Fibroblast of skin of left biceps (primary cell): Measurements from ENCODE around the gene HSD11B1.
A peak's percentile ranks its signal among the peaks of the same experiment; 100 is the strongest.

Experiments used
- DNase-seq, 2 experiments: peaks; one replicate each; pipeline ENCODE4 v3.0.0-alpha.2; 2013; ENCODE audit warnings: low read depth in 2 of 2

Gene HSD11B1

DNA sequence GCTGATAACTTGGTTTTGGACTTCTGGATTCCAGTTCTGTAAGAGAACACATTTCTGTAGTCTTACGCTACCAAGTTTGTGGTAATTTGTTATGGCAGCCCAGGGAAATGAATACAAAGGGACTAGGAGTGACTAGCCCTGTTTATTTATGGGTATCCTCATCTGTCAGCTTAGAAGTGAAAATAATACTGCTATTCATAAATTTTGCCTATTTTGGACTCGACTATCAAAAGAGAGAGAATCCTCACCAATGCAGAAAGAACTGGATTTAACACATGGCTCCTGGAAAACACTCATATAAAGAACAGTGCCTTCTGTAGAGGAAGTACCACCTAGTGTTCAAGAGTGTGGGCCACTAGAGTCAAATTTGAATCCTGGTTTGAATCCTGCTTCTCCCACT lies 22.6 kb downstream of the HSD11B1 start:
- DNase-seq: no peak

DNA sequence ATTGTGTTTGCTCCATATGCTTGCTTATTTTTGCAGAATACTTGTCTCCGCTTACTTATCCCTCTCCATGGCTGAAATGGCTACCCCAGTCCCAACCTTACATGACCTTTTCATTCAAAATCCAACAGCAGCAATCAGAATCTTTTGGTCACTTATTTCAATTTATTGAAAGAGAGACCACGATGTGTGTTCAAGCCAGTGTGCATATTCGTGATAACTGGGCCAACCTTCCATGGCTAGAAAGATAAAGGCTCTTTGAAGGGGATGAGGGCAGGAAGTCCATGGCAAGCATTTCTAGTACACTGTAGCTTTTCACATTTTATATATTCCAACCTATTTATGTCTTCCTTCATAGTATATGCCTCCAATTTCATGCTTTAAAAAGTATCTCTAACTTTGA lies 23.1 kb downstream of the HSD11B1 start:
- DNase-seq: no peak

DNA sequence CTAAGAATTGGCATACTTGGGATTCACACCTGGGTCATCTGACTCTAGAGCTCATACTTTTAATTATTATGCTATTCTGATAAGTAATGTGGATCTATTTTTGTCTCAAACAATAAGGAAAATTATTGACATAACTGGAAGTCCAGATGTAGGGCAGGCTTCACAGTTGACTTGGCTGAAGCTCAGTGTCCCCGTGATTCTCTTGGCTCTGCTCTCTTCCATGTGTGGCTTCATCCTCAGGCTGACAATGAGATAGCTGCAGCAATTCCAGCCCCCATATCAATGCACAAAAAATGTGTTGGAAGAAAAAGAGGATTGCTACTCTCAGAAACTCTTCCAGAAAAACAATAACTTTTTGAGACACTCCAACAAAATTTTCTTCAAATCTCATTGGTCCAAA lies 23.8 kb downstream of the HSD11B1 start:
- DNase-seq: no peak

DNA sequence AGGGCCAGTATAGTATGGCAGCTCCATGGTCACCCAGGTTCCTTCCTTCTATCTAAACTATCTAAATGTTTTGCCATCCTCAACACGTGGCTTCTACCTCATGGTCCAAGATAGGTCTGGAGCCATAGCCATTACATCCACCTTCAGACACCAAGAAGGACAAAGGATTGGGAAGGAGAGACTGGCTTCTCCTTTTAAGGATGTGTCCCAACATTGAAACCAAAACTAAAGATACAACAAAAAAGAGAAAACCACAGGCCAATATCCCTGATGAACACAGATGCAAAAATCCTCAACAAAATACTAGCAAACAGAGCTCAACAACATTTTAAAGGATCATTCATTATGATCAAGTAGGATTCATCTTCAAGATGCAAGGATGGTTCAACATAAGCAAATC lies 24.8 kb downstream of the HSD11B1 start:
- no peak for DNase-seq

DNA sequence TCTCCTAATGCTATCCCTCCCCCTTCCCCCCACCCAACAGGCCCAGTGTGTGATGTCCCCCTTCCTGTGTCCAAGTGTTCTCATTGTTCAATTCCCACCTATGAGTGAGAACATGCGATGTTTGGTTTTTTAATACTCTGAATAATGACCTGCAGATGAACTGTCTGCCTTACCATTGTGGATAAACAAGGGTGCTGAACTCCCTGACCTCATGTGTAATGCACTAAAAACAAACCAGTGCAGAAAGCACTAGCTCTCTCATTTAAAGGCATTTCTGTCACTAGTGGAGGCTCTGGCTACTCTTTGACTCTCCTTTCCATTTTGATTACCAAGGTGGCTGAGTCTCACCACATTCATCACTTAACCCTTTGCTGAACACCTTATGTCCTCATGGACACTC lies 28.1 kb downstream of the HSD11B1 start:
- DNase-seq: no peak

DNA sequence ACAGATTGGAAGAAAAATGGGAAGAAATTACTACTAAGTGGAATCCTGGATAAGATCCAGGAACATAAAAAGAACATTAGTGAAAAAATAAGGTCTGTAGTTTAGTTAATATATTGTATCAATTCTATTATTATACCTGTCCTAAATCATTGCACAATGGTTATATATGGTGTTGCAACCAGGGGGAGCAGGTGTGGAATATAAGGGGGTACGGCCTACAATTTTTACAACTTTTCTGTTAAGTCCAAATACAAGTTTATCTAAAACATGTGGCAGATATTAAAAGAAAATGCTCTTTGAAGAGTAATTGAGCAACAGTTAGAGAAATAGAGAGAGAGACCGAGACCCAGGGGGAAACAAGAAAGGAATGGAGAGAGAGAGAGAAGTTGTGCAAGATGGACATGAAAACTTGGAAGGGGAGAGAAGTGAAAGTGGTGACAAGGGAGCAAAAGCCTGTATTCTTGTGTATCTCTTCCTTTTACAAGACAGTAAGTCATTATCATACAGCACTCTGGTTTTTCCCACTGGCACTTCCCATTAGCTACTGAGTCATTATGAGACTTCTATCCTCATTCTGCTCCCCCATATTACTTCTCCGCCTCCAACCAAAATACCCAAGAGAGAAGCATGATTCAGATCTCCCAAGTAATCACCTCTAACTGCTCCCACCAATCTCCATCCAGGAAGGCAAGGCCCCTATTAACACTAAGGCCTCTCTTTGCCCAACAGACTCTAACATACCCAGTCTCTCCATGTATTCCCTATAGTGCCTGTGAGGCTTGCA lies 29.0 kb downstream of the HSD11B1 start:
- no peak for DNase-seq

DNA sequence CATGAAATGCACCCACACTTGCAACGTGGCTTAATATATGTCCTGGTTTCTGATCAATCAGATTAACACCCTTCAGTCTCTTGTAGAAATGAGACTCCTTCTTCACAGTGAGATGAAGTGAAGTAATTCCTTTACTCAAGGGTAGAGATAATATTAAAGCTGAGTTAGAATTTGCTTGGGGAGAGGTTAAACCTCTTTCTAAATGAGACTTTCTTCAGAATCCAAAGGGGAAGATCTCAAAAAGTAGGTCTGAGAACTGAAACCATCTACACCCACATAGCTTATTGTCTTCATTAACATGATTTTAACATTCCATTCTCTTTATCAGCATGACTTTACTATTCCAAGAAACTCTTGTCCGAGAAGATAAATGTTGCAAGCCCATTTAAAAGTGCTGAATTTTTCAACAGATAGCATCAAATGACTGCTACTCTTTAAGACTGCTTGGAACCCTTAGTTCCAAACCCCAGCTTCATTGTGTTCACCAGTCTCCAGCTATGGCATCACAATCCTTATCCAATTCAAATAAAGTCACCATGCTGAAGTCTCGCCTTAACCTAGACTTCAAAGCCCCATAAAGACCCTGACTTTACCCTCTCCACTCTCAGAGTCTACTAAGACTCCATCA lies 32.0 kb downstream of the HSD11B1 start:
- no peak for DNase-seq

DNA sequence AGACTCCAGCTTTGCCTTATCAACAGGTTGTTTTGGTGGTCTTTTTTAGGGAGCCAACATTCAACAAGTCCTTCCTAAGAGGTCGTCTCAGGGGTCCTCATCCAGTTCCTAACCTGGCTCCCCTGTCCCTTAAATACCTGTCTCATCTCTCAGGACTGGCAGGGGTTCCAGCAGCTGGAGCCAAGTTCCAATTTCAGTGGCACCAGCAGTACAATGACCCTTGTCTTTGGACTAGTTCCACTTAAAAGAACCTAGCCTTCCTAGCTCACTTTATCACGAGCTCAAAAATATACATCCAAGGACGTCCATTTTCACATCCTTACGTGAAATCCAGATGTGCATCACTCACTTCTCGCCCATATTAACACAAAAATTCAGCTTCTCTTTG lies 32.5 kb downstream of the HSD11B1 start:
- DNase-seq: no peak

DNA sequence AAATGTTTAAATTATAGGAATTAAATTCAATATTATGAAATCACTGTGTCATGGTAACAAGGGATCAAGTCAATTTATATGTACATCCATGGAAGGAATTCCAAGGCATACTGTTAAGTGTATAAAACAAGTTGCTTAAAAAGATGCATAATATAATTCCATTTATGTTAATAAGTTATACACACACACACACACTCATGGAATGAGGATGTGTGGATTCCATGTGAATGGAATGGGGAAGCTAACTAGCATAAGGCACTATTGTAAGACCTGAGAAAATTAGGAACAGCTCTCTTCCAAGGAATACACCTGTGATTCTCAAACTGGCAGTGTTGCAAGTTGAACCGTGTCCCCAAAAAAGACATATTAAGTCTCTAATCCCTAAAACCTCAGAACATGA lies 33.6 kb downstream of the HSD11B1 start:
- DNase-seq: no peak

DNA sequence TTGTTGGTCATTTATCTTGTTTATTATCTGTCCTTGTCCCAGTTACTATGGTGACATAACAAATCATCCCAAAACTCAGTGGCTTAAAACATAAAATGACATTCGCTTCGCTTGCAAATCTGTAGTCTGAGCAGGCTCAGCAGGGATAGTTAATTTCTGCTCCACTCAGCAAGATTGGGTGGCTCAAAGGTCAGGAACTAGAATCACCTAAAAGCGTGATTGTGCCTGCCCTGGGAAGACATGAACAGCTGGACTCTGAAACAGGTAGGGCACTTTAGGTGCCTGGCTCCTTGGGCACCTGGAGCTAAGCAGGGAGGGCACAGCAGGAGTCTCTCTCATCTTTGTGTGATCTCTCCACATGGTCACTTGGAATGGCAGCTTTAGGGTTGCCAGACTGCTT lies 36.5 kb downstream of the HSD11B1 start:
- no peak for DNase-seq

DNA sequence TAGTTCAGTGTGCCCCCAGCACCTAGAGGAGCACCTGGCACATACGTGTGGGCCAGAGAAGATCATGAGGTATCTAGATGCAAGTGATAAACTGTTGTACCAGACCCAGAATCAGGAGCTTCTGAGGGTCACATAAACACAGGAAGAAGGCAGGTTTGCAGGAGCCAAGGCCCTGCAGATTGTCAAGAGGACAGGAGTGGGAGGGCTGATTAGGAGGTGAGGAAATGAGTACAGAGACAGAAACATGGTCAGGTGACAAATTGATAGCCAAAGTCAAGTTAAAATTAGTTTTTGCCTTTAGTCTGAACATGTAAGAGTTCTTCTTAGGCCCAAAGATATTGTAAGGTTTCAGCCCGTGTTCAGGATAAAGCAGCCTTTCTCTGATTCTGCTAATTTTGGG lies 37.2 kb downstream of the HSD11B1 start:
- DNase-seq: no peak

DNA sequence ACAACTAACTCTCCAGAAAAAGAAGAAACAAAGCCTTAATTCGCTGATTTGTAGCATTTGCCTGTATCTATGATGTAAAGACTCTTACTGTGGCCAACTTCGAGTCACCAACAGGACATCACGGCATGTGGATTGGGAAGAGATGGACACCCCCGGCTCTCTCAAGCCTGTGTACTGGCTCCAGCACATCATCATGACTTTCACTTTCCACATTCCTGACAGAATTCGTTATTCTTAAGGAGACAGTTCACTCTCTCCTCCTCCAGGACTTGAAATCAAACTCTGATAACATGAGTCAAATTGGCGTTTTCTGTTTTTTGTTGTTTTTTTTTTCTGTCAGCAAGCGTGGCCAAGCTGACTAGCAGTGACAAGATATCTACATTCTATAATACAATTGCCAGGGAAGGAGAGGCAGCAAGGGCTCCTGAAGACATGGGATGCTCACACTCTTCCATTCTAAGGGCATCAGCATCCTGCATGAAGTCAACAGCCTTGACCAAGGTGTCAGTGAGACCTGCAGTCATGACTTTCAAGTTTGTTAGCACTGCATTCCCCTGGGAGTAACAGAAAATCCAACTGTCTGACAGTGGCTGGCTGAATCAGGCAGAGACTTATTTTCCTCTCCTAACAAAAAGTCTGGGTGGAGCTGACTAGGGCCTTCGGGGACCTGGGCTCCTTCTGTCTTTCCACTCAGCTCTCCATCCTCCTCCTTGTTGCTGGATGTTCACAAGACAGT lies 37.9 kb downstream of the HSD11B1 start:
- DNase-seq: no peak

DNA sequence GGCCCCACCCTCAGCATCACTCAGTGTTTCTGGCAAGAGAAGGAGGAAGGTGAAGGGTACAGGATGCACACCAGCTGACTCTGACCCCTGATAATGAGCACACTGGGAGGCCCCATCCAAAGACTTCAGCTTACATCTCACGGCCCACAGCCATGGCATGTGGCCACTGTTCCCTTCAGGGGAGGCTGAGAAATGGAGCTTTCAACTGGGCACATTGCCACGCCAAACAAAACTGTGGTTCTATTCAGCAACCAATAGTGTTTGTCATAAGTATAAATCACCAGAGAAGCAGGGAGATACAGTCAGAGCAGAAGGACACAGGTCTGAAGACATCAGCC lies 38.5 kb downstream of the HSD11B1 start:
- peak; percentile 16 to 29 for DNase-seq

DNA sequence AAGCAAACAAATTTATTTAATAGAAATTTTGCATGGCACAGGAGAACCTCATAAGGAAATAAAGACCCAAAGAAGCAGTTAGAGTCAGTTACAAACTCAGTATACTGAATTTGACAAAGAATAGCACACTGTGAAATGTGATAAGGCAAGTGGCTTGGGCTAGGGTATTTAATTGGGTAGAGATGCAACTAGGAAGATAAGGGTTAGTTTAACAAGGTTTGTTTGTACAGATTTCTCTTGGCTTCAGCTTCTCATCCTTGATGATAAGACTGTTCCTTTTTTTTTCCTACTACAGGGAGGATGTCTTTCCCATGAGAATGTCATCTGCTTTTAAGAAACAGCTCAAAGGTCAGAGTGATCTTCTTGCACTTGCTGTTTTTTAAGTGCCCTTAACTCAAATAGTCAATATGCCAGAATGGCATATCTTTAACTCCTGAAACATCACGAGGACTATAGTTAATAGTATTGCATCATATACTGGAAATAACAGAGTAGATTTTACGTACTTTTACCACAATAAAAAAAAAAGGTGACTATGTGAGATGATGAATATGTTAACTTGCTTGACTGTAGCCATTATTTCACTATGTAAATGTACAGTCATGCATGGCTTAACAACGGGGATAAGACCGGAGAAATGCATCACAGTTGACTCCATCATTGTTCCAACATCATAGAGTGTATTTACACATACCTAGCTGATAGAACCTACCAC lies 42.0 kb downstream of the HSD11B1 start:
- no peak for DNase-seq

DNA sequence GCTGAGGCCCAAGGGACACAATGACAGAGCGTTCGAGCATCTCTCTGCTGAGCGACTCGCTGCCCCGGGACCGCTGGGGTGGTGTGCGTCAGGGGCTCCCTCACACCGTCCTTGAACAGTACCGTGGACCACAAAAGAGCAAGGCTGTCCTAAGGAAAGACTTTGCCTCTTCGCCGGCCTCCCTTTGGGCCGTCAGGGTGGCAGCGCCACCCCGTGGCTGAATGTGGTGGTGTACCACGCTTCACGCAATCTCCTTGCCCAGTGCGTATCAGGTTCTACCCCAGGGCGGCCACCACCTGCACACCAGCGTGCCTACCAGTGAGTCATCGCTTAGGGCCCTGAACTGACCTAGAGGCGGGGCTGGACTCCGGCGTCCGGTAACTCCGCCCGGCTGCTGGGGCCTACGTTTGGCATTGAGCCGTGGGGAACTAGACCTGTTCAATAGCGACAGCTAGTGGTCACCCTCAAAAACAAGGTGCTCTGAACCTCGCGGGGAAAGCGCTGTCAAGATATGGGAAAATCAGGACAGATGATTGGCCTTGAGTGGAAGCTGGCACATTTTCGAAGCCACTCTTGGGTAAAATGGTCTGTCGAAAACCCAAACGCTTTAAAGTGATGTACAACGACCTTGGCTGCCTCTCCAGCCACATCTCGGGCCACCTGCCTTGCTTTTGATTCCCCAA lies 43.1 kb downstream of the HSD11B1 start:
- DNase-seq: peak; percentile 21 to 38

DNA sequence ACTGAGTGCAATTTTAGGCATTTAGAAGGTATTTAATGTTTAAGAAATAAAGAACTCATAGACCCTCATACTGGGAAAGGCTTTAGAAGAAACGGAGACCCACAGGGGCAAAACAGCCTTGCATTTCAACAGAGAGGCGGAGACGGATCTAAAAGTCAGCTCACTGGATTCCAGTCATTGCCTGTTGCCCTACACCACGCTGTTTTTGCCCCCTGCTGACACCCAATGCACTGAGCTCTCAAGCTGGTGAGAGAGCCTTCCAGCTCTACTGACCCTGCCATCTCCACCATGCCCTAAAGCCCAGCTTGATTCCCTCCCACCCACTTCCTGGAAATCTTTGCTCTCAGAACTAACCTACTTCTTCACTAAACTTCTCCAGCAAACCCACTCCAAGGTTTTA lies 44.0 kb downstream of the HSD11B1 start:
- no peak for DNase-seq

DNA sequence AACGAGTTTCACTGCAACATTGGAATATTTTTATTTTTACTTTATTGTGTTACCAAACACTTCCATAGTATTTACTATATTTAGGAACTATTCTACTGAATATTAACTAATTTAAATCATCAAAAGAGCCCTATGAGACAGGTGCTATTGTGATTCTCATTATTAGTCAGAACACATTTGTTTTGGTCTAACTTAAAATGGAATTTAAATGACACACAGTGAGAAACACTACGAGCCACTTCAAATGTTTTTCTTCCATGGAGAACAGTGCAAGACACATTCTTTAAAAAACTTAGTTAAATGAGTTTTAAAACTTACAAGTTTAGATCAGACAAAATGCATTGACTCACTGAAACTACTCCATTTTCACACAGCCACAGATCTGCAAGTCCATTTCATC lies 44.6 kb downstream of the HSD11B1 start:
- DNase-seq: no peak

DNA sequence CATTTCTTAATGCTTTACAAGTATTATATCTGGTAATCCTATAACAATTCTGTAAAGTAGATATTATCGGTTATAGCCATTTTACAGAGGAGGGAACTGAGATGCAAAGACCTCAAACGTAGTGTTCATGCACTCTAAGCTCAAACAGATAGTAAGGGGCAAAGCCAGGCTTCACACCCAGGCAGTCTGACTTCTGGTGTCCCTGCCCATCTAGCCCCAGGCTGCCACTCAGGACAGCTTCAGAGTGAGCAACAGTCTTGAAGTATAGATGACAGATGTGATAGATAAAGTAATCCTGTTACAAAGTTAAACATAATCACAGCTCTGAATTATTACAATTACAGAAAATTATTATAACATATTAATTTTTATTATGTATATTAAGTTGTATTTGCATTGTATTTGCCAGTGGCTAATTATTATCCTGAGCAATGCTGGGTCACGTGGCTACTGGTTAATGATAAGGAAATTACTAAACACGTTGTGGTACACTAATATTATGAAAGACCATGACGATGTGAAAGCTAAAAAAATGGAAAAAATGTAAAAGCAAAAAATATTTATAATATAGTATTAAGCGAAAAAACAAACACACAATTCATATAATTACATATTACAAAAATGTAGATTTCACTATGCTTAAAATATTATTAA lies 45.2 kb downstream of the HSD11B1 start:
- DNase-seq: no peak

DNA sequence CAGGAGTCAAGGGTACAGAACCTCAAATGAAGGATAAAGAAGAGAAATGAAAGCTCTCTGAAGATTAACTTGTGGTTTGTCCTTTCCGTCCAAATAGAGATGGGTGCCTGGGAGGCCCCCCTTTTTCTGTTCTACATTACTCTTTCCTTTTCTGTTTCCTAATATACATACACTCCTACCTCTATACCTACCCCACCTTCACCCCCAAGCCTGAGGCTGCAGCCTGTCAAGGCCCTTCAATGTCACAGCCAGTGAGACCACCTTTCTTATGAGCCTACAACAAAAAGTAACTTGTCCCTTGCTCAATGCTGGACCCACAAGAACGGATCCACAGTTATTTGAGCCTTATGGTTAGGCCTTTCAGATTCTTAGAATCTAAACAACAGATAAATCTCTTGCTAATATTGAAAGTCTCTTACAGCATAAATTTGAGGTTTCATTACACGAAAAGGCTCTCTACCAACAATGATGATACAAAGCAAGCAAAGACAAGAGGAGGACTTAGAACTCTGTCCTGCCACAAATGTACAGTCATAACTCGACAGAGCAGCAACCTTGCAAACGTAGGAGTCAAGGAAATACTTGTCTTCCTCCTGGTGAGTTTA lies 47.1 kb downstream of the HSD11B1 start:
- DNase-seq: no peak

DNA sequence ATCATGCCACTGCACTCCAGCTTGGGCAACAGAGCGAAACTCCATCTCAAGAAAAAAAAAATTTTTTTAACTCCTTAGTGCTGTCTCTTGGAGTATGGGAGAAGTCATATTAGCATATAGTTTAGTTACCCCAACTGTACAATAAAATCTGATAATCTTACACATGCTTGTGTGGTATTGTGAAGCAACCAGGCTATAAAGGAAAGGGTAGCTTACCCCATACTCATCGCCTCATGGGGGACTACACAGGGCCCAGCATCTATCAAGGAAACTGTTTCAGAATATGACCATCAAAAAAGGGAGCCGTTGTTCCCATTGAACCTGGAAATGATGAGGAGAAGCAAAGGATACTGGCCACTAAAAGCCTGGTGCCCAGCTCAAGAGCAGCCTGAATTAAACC lies 48.2 kb downstream of the HSD11B1 start:
- no peak for DNase-seq

DNA sequence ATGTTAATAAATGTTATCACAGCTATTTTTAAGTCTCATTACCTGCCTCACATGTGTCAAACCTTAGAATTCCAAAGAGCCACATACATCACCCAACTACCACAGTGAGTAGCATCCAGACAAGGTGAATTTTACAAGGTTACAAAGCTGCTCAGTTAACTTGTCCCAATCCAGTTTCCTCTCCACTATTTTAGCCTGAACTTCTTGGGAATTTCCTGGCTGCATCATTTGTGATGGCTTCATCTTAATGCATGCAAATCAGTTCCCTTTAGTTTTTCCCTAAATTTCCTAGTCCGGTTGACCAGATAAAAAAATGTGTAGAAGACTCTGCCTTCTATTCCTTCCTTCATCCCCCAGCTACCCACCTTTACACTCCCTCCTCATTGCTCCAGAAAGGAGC lies 50.6 kb downstream of the HSD11B1 start:
- DNase-seq: no peak
